Motor neuron (in vitro differentiated cells): ENCODE data around the gene NOXRED1. TPM values are rescaled to one million over a fixed set of nuclear protein-coding genes. Genes with fewer than 3 reads are reported as not detected.

ENCODE experiments used
- ATAC-seq, 8 experiments: fragments of 200-7000 bp; cut with Tn5 transposase; replicated peaks in 6 of 8; 2 replicates each; pipeline ENCODE4 v1.8.0; 2021; ENCODE audit warnings: mild to moderate bottlenecking in 8 of 8, moderate library complexity in 8 of 8
- H3K27ac ChIP-seq, 2 donors: fragments of 250-450 bp; sonication (Bioruptor Pico); 2 replicates each; pipeline ENCODE4 v1.9.0; 2021; ENCODE audit warnings: antibody characterized with exemption in 2 of 2, mild to moderate bottlenecking in 2 of 2, moderate library complexity in 1 of 2
- H3K4me1 ChIP-seq, 2 donors: fragments of 250-450 bp; sonication (Bioruptor Pico); replicated peaks in 1 of 2; 2 replicates each; pipeline ENCODE4 v1.6.1; 2021; ENCODE audit warnings: antibody characterized with exemption in 2 of 2, mild to moderate bottlenecking in 2 of 2, moderate library complexity in 1 of 2
- H3K4me3 ChIP-seq, 5 donors: fragments of 250-450 bp; sonication (Bioruptor Pico); 2 replicates each; pipeline ENCODE4 v1.9.0; 2021; ENCODE audit warnings: antibody characterized with exemption in 5 of 5, mild to moderate bottlenecking in 5 of 5, moderate library complexity in 4 of 5
- WGBS, 10 experiments: fragments of 450-650 bp; shearing (Covaris generic); methylation state at CpG; one replicate each; pipeline ENCODE4 v1.0.0; 2022; 5-methylcytosine and 5-hydroxymethylcytosine counted together
- in situ Hi-C, 9 experiments: fragments of 400-800 bp; cut with MboI; loops; one replicate each; pipeline ENCODE4 v1.15.0; 2021; ENCODE audit warnings: low sequenced_read_pairs in 9 of 9, low pct_unique_long_range_greater_than_20kb in 2 of 9; ENCODE audit not compliant: unreplicated experiment in 9 of 9
- total RNA-seq, 8 experiments: library from RNA; unstranded; fragments of 300-600 nt; gene quantifications; 2 replicates each; pipeline versions ENCODE4 v1.2.3 to v1.2.4, GENCODE V29; 2022

Gene NOXRED1
- total RNA-seq, 8 experiments from 2014 or later = 0.33 to 3.0 (median 0.73) TPM

- 91 to 100% (median 100%) methylated on average over 1 to 4 of the region's 4 CpGs; no CpG with 5 or more reads in 1 of the 10 experiments for WGBS, 10 experiments
- no peak for ATAC-seq
- in situ Hi-C loops = no loop called here
Measured at GRCh38 chr14:77355811-77356210, 67.5 kb downstream of the NOXRED1 start.

GRCh38 chr14:77353469-77354141, 69.7 kb downstream of the NOXRED1 start:
- WGBS, 10 experiments = 78 to 100% (median 93%) methylated on average over 2 to 5 of the region's 5 CpGs; no CpG with 5 or more reads in 2 of the 10 experiments
- in situ Hi-C loops = no loop called here
- H3K4me1 ChIP-seq = peaks cover 0 to 3% of the 10 kb centered on the region in 2 donors
- ATAC-seq = no peak
- no peak overlapping the region for H3K4me3 ChIP-seq
- no peak overlapping the region for H3K27ac ChIP-seq

More at GRCh38 chr14:77355811-77356210, 67.5 kb downstream of the NOXRED1 start:
- H3K4me1 ChIP-seq = peaks cover 0 to 3% of the 10 kb centered on the region in 2 donors
- H3K4me3 ChIP-seq = no peak overlapping the region
- H3K27ac ChIP-seq = no peak overlapping the region

- Histone ChIP-seq H3K27ac (no peak overlapping the region), H3K4me3 (no peak overlapping the region), H3K4me1 (no peaks in the 10 kb centered on the region)
- ATAC-seq = no peak
- in situ Hi-C loops = no loop called here
- 20 to 100% (median 93%) methylated on average over 1 to 3 of the region's 3 CpGs for WGBS, 10 experiments
Measured at GRCh38 chr14:77347751-77348150, 75.6 kb downstream of the NOXRED1 start.

GRCh38 chr14:77346495-77346894, 76.8 kb downstream of the NOXRED1 start:
- Histone ChIP-seq H3K4me1 (no peaks in the 10 kb centered on the region), H3K27ac (no peak overlapping the region), H3K4me3 (no peak overlapping the region)
- WGBS, 10 experiments = 88 to 100% (median 100%) methylated on average over 1 to 2 of the region's 2 CpGs; no CpG with 5 or more reads in 3 of the 10 experiments
- ATAC-seq = no peak
- in situ Hi-C loops = no loop called here

GRCh38 chr14:77344377-77344996, 78.8 kb downstream of the NOXRED1 start:
- Histone ChIP-seq H3K27ac (no peak overlapping the region), H3K4me1 (no peaks in the 10 kb centered on the region), H3K4me3 (no peak overlapping the region)
- in situ Hi-C loops = no loop called here
- WGBS, 10 experiments = 0 to 100% (median 75%) methylated on average over 1 to 3 of the region's 3 CpGs; no CpG with 5 or more reads in 1 of the 10 experiments
- peak in 5 of 8 experiments; percentile 16 to 80 (median 40) for ATAC-seq

Other genes with a start within 250 kb of the NOXRED1 start
- 10 to 100 TPM in 4 of 8 experiments, 1 to 10 TPM in 1, under 1 TPM in 3; 0.10 to 18.8 (median 6.9) TPM for gene TMEM63C, start 241.7 kb downstream of the NOXRED1 start, total RNA-seq
- under 1 TPM in 7 of 8 experiments, not detected in 1; 0.09 to 0.85 (median 0.35) TPM for gene NGB, start 152.3 kb downstream of the NOXRED1 start, total RNA-seq
- 10 to 100 TPM; 11.6 to 44.1 (median 19.6) TPM for gene POMT2, start 102.6 kb downstream of the NOXRED1 start, total RNA-seq
- 10 to 100 TPM; 15.5 to 41.0 (median 27.7) TPM for gene GSTZ1, start 102.5 kb downstream of the NOXRED1 start, total RNA-seq
- gene TMED8, start 46.4 kb downstream of the NOXRED1 start, total RNA-seq = 10 to 100 TPM; 14.8 to 24.0 (median 21.8) TPM
- 10 to 100 TPM in 1 of 8 experiments, 1 to 10 TPM in 7; 1.2 to 12.8 (median 3.4) TPM for gene SAMD15, start 46.1 kb downstream of the NOXRED1 start, total RNA-seq
- gene VIPAS39, start 34.1 kb upstream of the NOXRED1 start, total RNA-seq = 10 to 100 TPM; 17.5 to 33.8 (median 25.7) TPM
- gene AHSA1, start 34.6 kb upstream of the NOXRED1 start, total RNA-seq = 100 to 1,000 TPM in 5 of 8 experiments, 10 to 100 TPM in 3; 76.3 to 203 (median 126) TPM
- 10 to 100 TPM in 1 of 8 experiments, 1 to 10 TPM in 3, under 1 TPM in 4; 0.17 to 19.0 (median 0.92) TPM for gene ISM2, start 75.3 kb upstream of the NOXRED1 start, total RNA-seq
- gene SPTLC2, start 193.1 kb upstream of the NOXRED1 start, total RNA-seq = 10 to 100 TPM; 14.5 to 46.9 (median 20.0) TPM